NCI-H69 (cell line): ENCODE data around the gene TBC1D22A.
A peak's percentile ranks its signal among the peaks of the same experiment; 100 is the strongest.
"Not testable (repeated sequence)": the region's sequence is repeated elsewhere in the genome, so short reads cannot be mapped to it uniquely, and the experiment has no call there.

ENCODE experiments used
- DNase-seq: peaks from one replicate; lab custom pipeline; 2025; lab: John Stamatoyannopoulos, UW

TBC1D22A gene

GRCh38 chr22:46972901-46973831 lies 210.7 kb downstream of the TBC1D22A start:
- DNase-seq, result no peak

- DNase-seq, result no peak
Measured at GRCh38 chr22:46974077-46974476, 211.6 kb downstream of the TBC1D22A start.

- no peak for DNase-seq
Measured at GRCh38 chr22:46974631-46975585, 212.5 kb downstream of the TBC1D22A start.

GRCh38 chr22:46976143-46976542 lies 213.7 kb downstream of the TBC1D22A start:
- DNase-seq, result no peak

GRCh38 chr22:46976598-46976997 lies 214.1 kb downstream of the TBC1D22A start:
- DNase-seq, result no peak

- no peak for DNase-seq
Measured at GRCh38 chr22:46977656-46978343, 215.3 kb downstream of the TBC1D22A start.

- DNase-seq, result not testable (repeated sequence)
Measured at GRCh38 chr22:46978668-46979067, 216.2 kb downstream of the TBC1D22A start.

- DNase-seq, result no peak
Measured at GRCh38 chr22:46979506-46979905, 217.1 kb downstream of the TBC1D22A start.

GRCh38 chr22:46980392-46980791 lies 217.9 kb downstream of the TBC1D22A start:
- DNase-seq, result no peak

- no peak for DNase-seq
Measured at GRCh38 chr22:46982635-46983034, 220.2 kb downstream of the TBC1D22A start.

- no peak for DNase-seq
Measured at GRCh38 chr22:46983046-46983445, 220.6 kb downstream of the TBC1D22A start.

GRCh38 chr22:46984751-46985506 lies 222.5 kb downstream of the TBC1D22A start:
- peak; percentile 66 for DNase-seq

- DNase-seq, result no peak
Measured at GRCh38 chr22:46985507-46985882, 223.0 kb downstream of the TBC1D22A start.

GRCh38 chr22:46986788-46987187 lies 224.3 kb downstream of the TBC1D22A start:
- no peak for DNase-seq

GRCh38 chr22:46990937-46991550 lies 228.6 kb downstream of the TBC1D22A start:
- no peak for DNase-seq

- no peak for DNase-seq
Measured at GRCh38 chr22:46991666-46992065, 229.2 kb downstream of the TBC1D22A start.

- DNase-seq, result no peak
Measured at GRCh38 chr22:46992121-46992731, 229.8 kb downstream of the TBC1D22A start.

- DNase-seq, result peak; percentile 24
Measured at GRCh38 chr22:46993633-46994032, 231.2 kb downstream of the TBC1D22A start.

- no peak for DNase-seq
Measured at GRCh38 chr22:46994265-46994664, 231.8 kb downstream of the TBC1D22A start.

- DNase-seq, result no peak
Measured at GRCh38 chr22:46994983-46995382, 232.5 kb downstream of the TBC1D22A start.
